GM04504 (cell line): Measurements from ENCODE around the gene KCNA10.

Experiments used
- DNase-seq: peaks from one replicate; pipeline ENCODE4 v3.0.0-alpha.2; 2012; ENCODE audit warnings: low read depth

KCNA10 gene

DNA sequence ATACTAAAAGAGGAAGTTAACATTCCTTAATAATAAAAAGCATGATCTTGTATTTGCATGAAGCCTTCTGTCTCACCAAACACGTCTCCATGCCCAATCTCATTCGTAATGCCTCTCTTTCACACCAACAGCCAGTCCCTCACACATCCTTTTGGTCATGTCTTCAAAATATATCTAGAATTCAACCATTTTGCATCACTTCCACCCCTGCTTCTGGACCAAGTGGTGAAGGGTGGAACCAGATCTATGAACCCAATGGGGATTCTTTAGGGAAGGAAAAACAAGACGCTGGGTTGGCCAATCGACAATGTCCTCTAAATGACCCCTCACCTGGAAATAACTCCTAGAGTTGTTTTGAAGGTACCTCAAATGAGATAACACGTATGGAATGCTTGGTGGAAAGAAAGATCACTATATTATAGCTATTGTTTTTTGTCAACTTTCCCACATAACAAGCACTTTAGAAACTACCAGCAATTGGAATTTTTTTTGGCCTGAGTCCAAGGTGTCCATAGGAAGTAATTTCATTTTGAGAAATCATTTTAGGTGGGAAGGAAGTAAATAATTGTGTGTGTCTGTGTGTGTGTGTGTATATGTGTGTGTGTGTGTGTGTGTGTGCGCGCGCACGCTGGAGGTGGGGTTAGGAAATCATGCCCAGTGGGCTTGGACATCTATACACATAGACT, at the start of gene KCNA10:
Gene KCNA10 (minus strand): TSS at position 51 of the 686 bp plus-strand sequence. CDS start 388 bp downstream, outside the sequence.
- DNase-seq, result no peak

DNA sequence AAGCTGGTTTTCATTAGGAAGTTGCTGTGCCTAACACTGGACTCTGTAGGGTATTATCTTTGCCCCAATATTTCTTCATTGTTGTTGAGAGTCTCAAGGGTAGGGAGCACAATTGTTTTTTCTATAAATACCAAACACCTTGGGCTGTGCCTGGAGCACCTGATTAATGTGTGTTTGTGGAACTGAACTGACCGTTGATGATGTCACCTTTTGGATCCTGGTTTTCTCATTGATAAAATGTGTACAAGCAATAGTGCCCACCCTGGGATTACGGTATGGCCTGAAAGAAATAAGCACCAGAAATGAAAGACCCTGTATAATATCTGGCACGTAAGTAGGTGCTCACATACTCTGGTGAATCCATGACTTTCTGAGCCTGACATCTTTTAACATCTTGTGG, 47.9 kb upstream of the KCNA10 start:
- no peak for DNase-seq

DNA sequence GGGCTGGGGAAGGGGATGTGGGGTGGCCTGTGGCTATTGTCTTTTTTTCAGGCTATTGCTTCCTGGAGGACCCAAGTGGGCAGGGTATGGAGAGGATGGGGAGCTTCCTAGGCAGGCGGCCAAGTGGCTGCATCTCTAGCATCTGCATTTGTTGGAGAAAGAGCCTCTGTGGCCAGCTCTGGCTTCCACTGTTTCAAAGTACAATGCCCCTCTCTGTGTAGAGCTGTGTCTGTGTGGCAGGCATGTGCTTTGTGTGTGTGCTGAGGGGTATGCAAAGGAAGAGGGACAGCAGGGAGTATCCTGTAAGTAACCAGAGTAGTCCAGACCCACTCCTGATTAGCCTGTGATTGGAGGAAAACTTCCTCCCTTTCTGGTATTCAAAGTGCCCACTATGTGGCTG, 46.6 kb upstream of the KCNA10 start:
- DNase-seq, result no peak

DNA sequence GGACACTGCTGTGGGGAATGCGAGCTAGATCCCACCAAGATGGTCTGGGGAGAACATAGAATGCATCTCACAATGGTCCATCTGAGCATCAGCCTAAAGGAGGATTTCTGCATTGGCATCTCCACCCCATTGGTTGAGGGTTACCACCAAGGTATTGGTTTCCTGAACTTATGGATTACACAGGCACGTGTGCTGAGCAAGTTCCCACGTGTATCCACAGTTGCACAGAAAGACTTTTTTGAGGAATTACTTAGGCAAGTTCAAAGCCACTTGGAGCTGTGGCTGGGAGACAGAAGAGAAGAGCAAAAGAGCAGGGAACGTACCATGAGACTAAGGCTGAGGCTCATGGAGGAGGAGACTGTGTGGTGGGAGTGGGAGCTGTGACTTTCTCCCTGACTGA, 44.1 kb upstream of the KCNA10 start:
- DNase-seq, result no peak

DNA sequence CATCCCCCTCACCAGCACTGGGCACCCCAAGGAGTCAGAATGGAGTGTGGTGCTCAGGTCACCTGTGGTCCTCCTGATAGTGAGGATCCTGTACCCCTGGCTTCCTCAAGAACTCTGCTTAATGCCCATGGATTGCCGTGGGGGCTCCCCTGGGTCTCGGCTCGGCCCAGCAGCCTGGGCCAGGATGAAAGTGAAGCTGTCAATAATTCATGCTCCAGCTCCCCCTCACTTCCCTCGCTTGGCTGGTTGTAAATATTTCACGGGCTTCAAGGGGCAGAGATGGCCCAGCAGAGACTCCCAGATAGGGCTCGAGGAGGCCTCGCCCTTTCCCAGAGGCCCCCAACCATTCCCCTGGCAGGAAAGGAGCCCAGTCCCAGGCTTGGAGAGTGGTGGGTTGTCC, 42.6 kb upstream of the KCNA10 start:
- DNase-seq, result no peak

DNA sequence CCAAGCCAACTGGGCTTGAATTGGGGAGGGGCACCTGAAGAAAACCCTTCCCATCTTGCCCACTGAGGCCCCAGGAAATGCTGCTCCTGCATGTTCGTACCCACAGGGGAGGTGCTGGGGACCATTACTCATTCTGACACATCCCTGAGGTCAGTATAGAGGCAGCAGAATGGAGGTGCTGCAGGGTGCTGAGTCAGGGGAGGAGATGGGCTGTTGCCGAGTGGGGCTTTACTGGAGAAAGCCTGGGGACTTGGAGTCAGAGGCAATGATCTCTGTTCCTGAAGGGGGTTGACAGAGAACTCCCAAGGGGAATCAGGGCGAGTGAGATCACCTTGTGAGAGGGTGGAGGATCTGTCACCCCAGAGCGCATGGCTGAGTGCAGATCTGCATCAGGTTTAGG, 40.2 kb upstream of the KCNA10 start:
- DNase-seq, result no peak

DNA sequence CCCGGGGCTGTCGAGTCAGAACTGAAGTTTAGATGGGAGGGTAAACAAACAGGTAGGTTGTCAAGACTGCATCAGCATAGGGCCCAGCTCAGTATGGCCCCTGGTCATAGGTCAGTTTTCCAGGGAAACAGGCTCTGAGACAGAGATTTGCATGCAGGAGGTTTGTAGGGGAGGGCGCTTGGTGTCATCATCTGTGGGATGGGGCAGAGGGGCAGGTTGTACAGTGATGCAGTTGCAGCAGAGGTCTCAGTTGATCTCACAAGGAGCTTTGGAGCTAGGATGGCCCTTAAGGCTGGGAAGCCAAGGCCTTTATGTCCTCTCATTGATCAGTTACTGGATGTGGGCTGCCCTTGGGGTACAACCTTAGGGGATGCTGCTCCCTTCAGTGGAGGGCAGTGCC, 38.5 kb upstream of the KCNA10 start:
- DNase-seq, result no peak

DNA sequence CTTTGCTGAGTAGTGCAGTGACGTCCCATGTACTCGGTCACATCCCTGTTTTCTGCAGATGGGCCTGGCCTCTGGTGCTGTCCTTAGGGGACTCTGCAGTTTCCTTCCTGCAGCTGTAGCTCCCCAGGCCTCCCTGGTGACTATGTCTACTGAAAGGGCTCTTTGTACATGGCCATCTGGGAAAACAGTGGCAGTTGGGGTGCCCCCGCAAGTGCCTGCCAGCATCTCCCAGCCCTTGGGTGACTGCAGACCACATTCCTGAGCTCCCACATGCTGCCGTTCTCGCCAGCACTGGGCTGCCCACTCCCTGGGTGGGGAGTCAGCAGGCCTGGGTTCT, 37.5 kb upstream of the KCNA10 start:
- DNase-seq, result no peak

DNA sequence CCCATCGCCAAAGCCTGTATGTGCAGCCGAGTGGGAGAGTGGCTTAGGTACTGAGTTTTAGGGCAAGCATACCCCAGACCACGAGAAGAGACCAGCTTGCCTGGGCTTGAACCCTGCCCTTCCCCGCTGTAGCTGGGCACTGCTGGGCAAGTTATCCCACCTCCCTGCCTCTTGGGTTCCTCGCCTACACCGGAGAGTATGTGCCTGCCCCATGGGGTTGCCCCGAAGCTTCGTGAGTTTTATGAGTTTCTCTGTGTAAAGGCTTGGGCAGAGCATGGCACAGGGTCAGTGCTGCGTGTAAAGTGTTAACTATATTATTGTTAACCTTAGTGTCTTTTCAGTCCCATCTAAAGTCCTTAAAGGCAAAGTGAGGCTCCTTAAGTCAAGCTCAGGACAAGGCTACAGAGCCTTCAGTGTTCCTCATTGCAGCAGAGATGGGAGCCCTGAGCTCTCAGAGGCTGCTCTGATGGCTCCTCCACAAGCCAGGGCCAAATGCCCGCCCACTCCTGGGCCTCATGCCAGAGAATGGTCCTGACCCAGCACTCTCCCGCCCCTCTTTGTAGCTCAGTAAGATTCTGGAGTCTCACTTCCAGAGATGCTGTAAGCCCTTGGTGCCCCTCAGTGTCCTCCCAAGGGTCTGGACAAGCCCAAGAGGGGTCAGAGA, 37.0 kb upstream of the KCNA10 start:
- DNase-seq, result no peak

DNA sequence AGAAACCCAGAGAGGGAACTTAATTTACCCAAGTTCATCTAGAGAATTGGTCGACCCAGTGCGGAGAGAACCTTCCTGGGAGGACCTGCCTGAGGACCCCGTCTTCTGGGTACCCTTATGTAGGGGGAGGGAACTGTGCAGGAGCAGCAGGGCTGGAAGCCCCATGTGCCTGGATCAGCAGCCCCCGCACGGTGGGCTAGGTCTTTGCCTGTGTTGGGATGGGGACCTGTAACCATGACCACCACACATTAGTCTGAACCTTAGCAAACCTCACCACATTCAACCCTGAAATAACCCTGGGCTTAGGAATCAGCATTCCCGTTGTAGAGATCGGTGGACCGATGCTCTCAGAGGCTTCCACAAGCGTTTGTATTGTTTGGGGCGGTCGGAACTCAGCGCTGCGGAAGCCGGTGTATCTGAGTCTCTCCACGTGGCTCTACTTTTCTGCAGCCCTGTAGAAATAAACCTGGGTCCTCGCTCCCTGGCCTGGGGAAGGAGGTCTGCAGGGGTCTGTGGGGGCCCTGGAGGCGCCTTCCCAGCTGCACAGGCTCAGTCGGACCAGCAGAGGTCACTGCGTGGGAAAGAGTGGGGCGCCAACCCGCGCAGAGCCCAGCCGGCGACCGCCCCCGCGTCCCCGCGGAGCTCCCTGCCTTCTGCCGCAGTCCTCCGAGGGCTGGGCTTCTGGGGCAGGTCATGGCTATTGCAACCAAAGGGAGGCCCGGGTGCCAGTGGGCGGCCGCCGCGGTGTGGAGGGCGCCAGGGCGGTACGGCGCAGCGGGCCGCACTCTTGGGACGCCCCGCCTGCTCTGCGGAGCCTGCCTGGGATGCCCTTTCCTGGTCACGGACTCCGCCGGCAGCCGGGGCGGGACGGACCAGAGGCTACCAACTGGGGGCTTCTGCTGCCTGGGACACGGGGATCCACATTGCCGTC, 36.2 kb upstream of the KCNA10 start:
- no peak for DNase-seq

DNA sequence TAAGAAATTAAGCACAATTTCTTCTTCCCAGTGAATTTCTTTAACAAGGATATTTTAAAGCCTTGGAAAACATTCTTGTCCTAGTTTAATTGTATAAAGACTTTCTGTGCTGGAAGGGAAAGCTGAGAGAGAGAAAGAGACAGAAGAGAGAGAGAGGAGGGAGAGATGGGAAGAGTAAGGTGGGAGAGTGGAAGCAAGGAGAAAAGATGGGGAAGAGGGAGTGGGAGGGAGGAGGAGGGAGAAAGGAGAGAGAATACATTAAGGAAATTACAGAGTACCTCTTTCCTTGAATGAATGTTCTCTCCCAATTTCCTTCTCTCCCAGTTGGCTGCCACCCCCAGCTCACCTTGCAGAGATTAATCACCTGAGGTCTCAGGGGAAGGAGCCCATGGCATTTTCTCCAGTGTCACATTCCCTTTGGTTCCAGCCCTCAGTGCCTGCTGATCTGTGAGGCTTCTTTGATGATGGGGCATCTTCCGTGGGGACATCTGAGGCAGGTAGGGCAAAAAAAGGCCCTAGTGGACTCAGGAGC, 32.4 kb upstream of the KCNA10 start:
- DNase-seq, result no peak

DNA sequence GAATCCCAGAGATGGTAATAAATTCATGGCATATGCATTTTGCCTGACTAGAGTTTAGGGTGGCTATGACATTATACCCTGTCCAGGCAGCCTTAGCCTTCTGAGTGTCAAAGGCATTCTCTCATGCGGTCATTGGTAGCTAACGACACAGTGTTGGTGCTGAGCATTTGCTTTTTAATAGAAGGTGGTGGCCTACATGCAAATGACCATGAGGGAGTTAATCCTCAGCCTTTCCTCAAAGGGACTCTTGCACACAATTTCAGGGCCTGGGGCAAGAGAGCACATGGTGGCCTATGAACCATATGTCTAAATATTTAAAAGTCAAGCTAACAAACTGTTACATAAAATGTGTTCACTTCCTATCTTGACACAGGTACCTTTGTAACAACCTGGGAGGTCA, 30.9 kb upstream of the KCNA10 start:
- DNase-seq, result no peak

DNA sequence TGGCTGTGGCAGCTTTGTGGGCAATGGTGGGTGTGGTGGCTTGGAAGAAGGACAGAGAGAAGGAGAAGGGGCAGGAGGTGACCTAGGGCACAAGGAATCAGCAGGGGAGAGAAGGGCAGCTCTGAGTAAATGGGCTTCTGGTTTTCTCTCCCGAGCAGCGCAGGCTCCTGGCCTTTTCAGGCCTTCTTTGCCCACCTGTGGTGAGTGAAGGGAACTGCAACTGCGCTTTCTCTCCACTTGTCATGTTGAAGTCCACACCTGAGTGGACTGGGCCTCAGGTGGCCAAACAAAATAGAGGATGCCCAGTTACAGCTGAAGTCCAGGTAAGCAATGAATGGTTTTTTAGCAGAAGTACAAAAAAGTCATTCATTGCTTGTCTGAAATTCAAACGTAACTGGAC, 29.4 kb upstream of the KCNA10 start:
- DNase-seq, result no peak

DNA sequence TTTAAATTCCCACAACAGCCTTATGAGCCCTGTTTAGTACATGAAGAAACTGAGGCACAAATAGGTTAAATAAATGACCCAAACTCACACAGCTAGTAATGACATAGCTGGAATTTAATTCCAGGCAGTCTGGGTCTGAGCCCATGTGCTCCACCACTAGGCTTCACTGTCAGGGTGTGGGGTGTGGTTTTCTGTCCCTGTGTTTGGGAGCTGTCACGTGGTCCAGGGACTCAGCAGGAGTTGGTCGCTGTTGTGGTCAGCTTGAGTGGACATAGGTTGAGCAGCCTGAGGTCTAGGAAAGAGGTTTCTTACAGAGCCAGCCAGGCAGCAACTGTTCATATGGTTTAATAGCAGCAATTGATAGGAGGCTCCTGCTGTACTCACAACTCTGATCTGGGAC, 28.0 kb upstream of the KCNA10 start:
- no peak for DNase-seq

DNA sequence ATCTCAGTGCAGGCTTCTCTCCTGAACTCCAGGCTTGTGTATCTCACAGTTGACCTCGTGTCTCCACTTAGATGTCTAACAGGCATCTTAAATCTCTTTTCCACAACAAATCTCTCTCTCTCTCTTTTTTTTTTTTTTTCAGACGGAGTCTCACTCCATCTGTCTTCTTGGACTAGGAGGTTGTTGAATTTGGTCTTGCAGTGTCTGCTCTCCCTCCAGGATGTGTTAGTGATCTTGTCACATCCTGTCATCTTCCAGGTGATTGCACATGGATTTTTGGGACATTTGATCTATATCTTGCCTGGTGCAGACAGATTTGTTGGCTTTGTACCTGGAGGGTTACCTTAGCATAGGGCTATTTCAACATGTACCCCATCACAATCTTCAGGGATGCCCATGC, 26.5 kb upstream of the KCNA10 start:
- no peak for DNase-seq

DNA sequence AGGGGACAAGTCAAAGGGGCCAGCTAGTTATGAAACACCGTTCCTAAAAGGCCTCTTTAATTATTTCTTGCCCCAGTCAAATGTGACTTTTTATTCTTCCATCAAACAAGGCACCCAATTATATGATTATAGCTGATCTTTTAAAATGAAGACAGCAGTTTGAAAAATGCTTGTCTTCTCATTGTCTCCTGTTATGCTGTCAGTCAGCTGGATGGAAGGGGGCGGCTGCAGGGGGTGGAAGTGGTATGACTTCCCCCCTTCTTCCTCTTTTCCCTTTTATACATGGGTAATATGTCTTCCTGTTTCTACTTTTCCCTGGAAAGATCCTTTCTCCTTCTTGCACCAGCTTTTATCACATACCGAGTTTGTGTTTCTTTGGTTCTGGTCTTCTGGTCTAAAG, 25.8 kb upstream of the KCNA10 start:
- no peak for DNase-seq

DNA sequence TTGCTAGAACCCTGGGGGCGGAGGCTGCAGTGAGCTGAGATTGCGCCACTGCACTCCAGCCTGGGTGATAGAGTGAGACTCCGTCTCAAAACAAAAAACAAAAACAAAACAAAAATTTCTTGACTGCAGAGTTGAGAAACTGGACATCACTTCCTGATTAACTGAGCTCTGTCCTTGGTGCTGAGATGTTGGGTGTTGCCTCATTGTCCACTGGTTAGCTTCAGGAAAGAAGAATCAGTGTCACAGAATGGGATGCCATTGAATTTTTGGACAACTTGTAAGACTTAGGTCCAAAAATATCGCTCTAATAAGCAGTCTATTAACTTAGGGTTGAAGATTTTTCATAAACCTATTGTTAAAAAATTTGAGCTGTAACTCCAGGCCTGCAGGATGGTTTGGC, 23.8 kb upstream of the KCNA10 start:
- peak; percentile 28 for DNase-seq

DNA sequence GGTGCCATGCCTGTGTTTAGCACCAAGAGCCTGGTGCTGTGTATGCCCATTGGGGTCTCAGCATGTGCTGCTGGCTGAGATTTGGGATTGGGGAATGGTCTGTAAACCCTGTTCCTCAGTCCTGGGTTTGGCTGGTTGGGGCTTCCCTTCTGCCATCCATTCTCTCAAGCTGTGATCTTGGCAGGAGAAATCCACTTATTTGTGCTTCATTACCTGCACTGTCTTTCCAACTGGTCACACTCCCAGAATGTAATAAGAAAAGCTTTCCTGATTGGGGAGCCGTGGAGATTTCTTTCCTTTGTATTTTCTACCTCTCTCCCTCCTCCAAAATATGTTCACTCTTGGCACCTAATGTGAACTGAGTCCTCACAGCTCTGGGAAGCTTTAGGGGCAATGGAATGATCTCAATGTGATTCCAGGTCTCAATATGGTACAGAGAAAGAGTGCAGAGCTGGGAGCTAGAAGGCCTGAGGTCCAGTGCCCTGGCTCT, 23.0 kb upstream of the KCNA10 start:
- no peak for DNase-seq

DNA sequence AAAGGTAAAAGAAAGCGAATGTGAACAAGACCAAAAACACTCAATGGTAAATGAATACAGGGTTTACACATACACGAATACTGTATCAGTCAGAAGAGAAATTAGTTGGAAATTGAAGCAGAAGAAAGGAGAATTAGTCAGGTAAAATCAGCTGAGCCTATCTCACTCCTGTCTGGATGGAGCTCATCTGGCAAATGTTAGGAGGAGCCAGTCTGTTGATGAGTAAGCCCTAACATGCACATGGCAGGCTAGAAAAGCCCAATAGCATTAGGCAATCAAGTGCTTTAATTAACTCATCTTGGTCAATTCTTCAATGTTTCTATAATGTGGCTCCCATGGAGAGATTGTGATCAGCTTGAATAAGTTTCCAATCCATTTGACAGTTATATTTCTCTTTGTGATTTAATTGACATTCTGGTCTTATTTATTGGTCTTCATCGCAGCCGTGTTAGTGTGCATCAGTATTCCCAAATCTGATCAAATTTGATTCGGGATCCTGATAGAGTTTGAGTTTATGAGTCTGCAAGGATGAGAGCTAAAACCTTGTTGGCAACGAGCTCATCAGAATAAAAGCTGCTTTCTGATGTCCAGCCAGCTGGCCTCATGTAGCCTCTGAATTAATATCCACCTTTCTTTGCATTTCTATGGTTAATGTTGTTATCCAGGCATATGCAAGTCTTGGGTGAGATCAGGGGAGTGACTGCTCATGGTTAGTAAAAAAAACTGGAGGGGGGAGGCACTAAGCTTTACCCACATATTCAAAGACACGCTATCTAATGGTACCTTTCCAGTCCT, 22.1 kb upstream of the KCNA10 start:
- DNase-seq, result no peak

DNA sequence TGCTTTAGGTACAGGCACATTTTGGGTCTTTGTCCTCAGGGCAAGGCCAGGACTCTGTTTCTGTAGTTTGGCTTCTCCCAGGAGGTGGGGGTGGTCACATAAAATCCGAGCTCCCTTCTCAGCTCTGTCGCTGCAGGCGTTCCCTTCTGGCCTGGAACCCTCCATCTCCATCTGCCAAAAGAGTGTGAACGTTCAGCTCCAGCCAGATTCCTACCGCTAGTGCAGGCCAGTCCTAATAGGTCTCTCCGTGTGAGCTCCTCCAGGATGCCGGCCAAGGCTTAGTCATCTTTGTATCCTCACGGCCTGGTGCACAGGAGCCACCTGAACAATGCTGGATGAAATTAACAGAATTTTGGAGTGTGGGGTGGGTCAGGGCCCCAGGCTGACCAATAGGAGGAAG, 19.9 kb upstream of the KCNA10 start:
- no peak for DNase-seq

DNA sequence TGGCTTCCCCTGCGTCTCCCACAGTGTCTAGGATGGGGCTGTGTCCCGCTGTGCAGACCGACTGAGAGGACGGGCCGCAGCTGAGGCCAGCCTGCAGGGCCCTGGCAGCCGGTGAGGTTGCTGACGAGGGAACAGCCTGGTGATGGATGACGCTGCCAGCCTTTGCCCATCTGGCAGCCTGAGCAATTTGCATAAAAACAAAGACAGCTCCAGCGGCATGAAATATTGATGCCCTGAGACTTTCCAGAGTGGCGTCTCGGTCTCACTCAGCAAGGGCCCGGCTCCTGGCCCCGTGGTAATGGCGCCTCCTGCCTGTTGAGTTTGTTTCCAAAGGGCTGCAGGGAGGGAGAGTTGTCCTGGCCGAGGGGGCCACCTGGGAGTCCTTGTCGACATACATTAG, 19.1 kb upstream of the KCNA10 start:
- DNase-seq, result no peak

DNA sequence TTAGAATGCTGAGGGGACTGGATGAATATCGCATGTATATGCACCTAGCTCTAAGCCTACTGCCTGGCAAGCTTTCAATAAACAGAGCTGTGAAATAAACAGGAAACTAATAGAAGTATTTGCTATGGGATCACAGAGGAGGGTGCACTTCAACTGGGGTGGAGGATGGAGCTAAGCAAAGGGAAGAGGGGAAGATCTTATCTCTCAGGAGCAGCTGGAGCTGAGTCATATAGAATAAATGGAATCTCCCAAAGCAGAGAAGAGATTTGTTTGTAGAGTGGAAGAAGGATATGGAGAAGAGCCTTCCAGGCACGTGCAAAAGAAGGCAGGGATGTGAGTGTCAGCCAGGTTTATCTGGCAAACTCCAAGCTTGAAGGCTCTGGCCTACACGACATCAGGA, 17.0 kb upstream of the KCNA10 start:
- no peak for DNase-seq
